Measurements from ENCODE around the gene STAMBPL1.

DNA sequence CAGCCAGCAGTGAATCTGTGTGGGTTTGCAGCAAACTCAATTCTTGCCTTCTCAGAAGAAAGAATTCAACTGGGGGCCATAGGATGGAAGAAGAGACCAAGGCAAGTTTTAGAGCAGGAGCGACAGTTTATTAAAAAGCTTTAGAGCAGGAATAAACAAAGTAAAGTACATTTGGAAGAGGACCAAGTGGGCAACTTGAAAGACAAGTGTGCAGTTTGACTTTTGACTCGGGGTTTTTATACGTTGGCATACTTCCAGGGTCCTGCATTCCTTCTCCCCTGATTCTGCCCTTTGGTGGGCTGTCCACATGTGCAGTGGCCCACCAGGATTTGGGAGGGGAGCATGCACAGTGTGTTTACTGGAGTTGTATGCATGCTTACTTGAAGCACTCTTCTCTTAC lies 25.4 kb upstream of the STAMBPL1 start:
- TF ChIP-seq POLR2A (IDR thresholded peaks at IDR 0.05; ENCODE audit: low read length) = no peak
- TF ChIP-seq GATA1 (IDR thresholded peaks at IDR 0.05; ENCODE audit: low read depth, low read length) = no peak
